HS-5 (cell line): ENCODE results near the gene AIRE.
"Not testable (repeated sequence)": the region's sequence is repeated elsewhere in the genome, so short reads cannot be mapped to it uniquely, and the experiment has no call there.

Experiments used
- DNase-seq: peaks from one replicate; pipeline ENCODE4 v3.0.0-alpha.2; 2012; ENCODE audit warnings: low read depth

Gene AIRE

GRCh38 chr21:44338971-44339910 lies 53.6 kb downstream of the AIRE start, which contains the start of gene CFAP410:
Gene CFAP410 (minus strand): TSS chr21:44339390. CDS start chr21:44339194, 196 bp downstream.
- DNase-seq: peak; percentile 67

GRCh38 chr21:44341726-44342458 lies 56.2 kb downstream of the AIRE start:
- DNase-seq: not testable (repeated sequence)

GRCh38 chr21:44342981-44343380 lies 57.3 kb downstream of the AIRE start:
- DNase-seq: not testable (repeated sequence)

- DNase-seq: no peak
Measured at GRCh38 chr21:44344541-44345183, 59.0 kb downstream of the AIRE start.

- DNase-seq: no peak
Measured at GRCh38 chr21:44345495-44345894, 59.8 kb downstream of the AIRE start.

- DNase-seq: no peak
Measured at GRCh38 chr21:44347911-44348451, 62.3 kb downstream of the AIRE start.
